Measurements from ENCODE around the gene SPEG. TPM values are rescaled to one million over a fixed set of nuclear protein-coding genes. Genes with fewer than 3 reads are reported as not detected.

The SPEG gene
- total RNA-seq, 2 donors from 2014 or later: 0.79 to 1.7 TPM

GRCh38 chr2:219410390-219410789, 24.3 kb upstream of the SPEG start:
- Mint-ChIP-seq H3K36me3 (ENCODE audit: low read depth) (no peaks in the 10 kb centered on the region), H3K9me3 (no peaks in the 10 kb centered on the region), H3K4me3 (no peak overlapping the region)

GRCh38 chr2:219414857-219415256, 19.8 kb upstream of the SPEG start:
- Mint-ChIP-seq H3K36me3 (ENCODE audit: low read depth) (no peaks in the 10 kb centered on the region), H3K27ac (no peak overlapping the region), H3K4me3 (no peak overlapping the region), H3K9me3 (no peaks in the 10 kb centered on the region), H3K27me3 (peaks cover 12% of the 10 kb centered on the region), H3K4me1 (no peaks in the 10 kb centered on the region)
- no peak for ATAC-seq (replicated peaks)

More at GRCh38 chr2:219410390-219410789, 24.3 kb upstream of the SPEG start:
- no peaks in the 10 kb centered on the region for H3K4me1 Mint-ChIP-seq
- peaks cover 11% of the 10 kb centered on the region for H3K27me3 Mint-ChIP-seq
- no peak overlapping the region for H3K27ac Mint-ChIP-seq
- ATAC-seq (replicated peaks): no peak

GRCh38 chr2:219415580-219416234, 18.9 kb upstream of the SPEG start:
- H3K9me3 Mint-ChIP-seq: no peaks in the 10 kb centered on the region
- H3K27me3 Mint-ChIP-seq: peaks cover 16% of the 10 kb centered on the region
- no peak overlapping the region for H3K27ac Mint-ChIP-seq
- H3K4me3 Mint-ChIP-seq: no peak overlapping the region
- no peaks in the 10 kb centered on the region for H3K4me1 Mint-ChIP-seq
- ATAC-seq (replicated peaks): no peak
- H3K36me3 Mint-ChIP-seq (ENCODE audit: low read depth): no peaks in the 10 kb centered on the region

GRCh38 chr2:219416235-219416602, 18.4 kb upstream of the SPEG start:
- Mint-ChIP-seq H3K9me3 (no peaks in the 10 kb centered on the region), H3K27me3 (peaks cover 16% of the 10 kb centered on the region), H3K27ac (no peak overlapping the region), H3K4me3 (no peak overlapping the region), H3K4me1 (no peaks in the 10 kb centered on the region), H3K36me3 (ENCODE audit: low read depth) (no peaks in the 10 kb centered on the region)
- no peak for ATAC-seq (replicated peaks)

- Mint-ChIP-seq H3K36me3 (ENCODE audit: low read depth) (no peaks in the 10 kb centered on the region), H3K4me1 (no peaks in the 10 kb centered on the region), H3K27me3 (peaks cover 16% of the 10 kb centered on the region), H3K9me3 (no peaks in the 10 kb centered on the region), H3K4me3 (no peak overlapping the region), H3K27ac (no peak overlapping the region)
- no peak for ATAC-seq (replicated peaks)
Measured at GRCh38 chr2:219416938-219417337, 17.7 kb upstream of the SPEG start.

GRCh38 chr2:219417374-219417773, 17.3 kb upstream of the SPEG start:
- Mint-ChIP-seq H3K27ac (no peak overlapping the region), H3K36me3 (ENCODE audit: low read depth) (no peaks in the 10 kb centered on the region), H3K4me3 (no peak overlapping the region), H3K4me1 (no peaks in the 10 kb centered on the region), H3K9me3 (no peaks in the 10 kb centered on the region), H3K27me3 (peaks cover 16% of the 10 kb centered on the region)
- no peak for ATAC-seq (replicated peaks)

- ATAC-seq (replicated peaks): no peak
- Mint-ChIP-seq H3K27ac (no peak within 1 kb of the TSS), H3K27me3 (peaks cover 13% of the 10 kb centered on the region), H3K4me1 (no peaks in the 10 kb centered on the region), H3K4me3 (no peak within 1 kb of the TSS), H3K9me3 (no peaks in the 10 kb centered on the region), H3K36me3 (ENCODE audit: low read depth) (no peaks in the 10 kb centered on the region)
Measured at GRCh38 chr2:219418155-219419011, 16.3 kb upstream of the SPEG start, which contains the start of gene DES. Gene DES, plus strand, starts transcription at chr2:219418377. Its CDS starts 86 bp downstream, at chr2:219418463.

GRCh38 chr2:219419012-219419324, 15.7 kb upstream of the SPEG start:
- H3K27me3 Mint-ChIP-seq: peaks cover 14% of the 10 kb centered on the region
- ATAC-seq (replicated peaks): no peak
- no peaks in the 10 kb centered on the region for H3K36me3 Mint-ChIP-seq (ENCODE audit: low read depth)
- no peak overlapping the region for H3K4me3 Mint-ChIP-seq
- no peaks in the 10 kb centered on the region for H3K4me1 Mint-ChIP-seq
- no peak overlapping the region for H3K27ac Mint-ChIP-seq
- no peaks in the 10 kb centered on the region for H3K9me3 Mint-ChIP-seq

- no peaks in the 10 kb centered on the region for H3K4me1 Mint-ChIP-seq
- H3K9me3 Mint-ChIP-seq: no peaks in the 10 kb centered on the region
- H3K27me3 Mint-ChIP-seq: peaks cover 16% of the 10 kb centered on the region
- H3K4me3 Mint-ChIP-seq: no peak overlapping the region
- no peak for ATAC-seq (replicated peaks)
- H3K36me3 Mint-ChIP-seq (ENCODE audit: low read depth): no peaks in the 10 kb centered on the region
- H3K27ac Mint-ChIP-seq: no peak overlapping the region
Measured at GRCh38 chr2:219419331-219420197, 15.1 kb upstream of the SPEG start.

- no peaks in the 10 kb centered on the region for H3K9me3 Mint-ChIP-seq
- ATAC-seq (replicated peaks): no peak
- H3K27me3 Mint-ChIP-seq: peaks cover 20% of the 10 kb centered on the region
- no peaks in the 10 kb centered on the region for H3K4me1 Mint-ChIP-seq
- no peak overlapping the region for H3K4me3 Mint-ChIP-seq
- no peak overlapping the region for H3K27ac Mint-ChIP-seq
- H3K36me3 Mint-ChIP-seq (ENCODE audit: low read depth): no peaks in the 10 kb centered on the region
Measured at GRCh38 chr2:219420687-219421086, 14.0 kb upstream of the SPEG start.

GRCh38 chr2:219421323-219421722, 13.3 kb upstream of the SPEG start:
- no peak for ATAC-seq (replicated peaks)
- H3K36me3 Mint-ChIP-seq (ENCODE audit: low read depth): no peaks in the 10 kb centered on the region
- H3K27ac Mint-ChIP-seq: no peak overlapping the region
- H3K4me3 Mint-ChIP-seq: no peak overlapping the region
- no peaks in the 10 kb centered on the region for H3K4me1 Mint-ChIP-seq
- peaks cover 22% of the 10 kb centered on the region for H3K27me3 Mint-ChIP-seq
- no peaks in the 10 kb centered on the region for H3K9me3 Mint-ChIP-seq

- no peak overlapping the region for H3K4me3 Mint-ChIP-seq
- peaks cover 25% of the 10 kb centered on the region for H3K27me3 Mint-ChIP-seq
- H3K9me3 Mint-ChIP-seq: no peaks in the 10 kb centered on the region
- H3K36me3 Mint-ChIP-seq (ENCODE audit: low read depth): no peaks in the 10 kb centered on the region
- no peak for ATAC-seq (replicated peaks)
- H3K4me1 Mint-ChIP-seq: no peaks in the 10 kb centered on the region
- no peak overlapping the region for H3K27ac Mint-ChIP-seq
Measured at GRCh38 chr2:219422952-219423534, 11.6 kb upstream of the SPEG start.

GRCh38 chr2:219423652-219424377, 10.8 kb upstream of the SPEG start:
- no peak overlapping the region for H3K4me3 Mint-ChIP-seq
- no peak for ATAC-seq (replicated peaks)
- H3K36me3 Mint-ChIP-seq (ENCODE audit: low read depth): no peaks in the 10 kb centered on the region
- no peak overlapping the region for H3K27ac Mint-ChIP-seq
- H3K9me3 Mint-ChIP-seq: no peaks in the 10 kb centered on the region
- H3K4me1 Mint-ChIP-seq: no peaks in the 10 kb centered on the region
- peaks cover 25% of the 10 kb centered on the region for H3K27me3 Mint-ChIP-seq
